Heart left ventricle (tissue), 13 donors: ENCODE measurements around the gene SGTA.

ENCODE experiments used
- CTCF ChIP-seq, 12 donors: fragments of 200-600 bp; sonication (generic) in 4 of 12; IDR thresholded peaks; one replicate each; pipeline versions ENCODE4 v1.5.0 to v1.8.0; 2018 to 2022; ENCODE audit warnings: antibody characterized with exemption in 12 of 12, mild to moderate bottlenecking in 5 of 12
- POLR2A ChIP-seq, 2 donors: fragments of 450-650 bp; IDR thresholded peaks; one replicate each; pipeline ENCODE4 v1.6.1; 2017; ENCODE audit warnings: antibody characterized with exemption in 2 of 2, mild to moderate bottlenecking in 2 of 2, moderate library complexity in 2 of 2
- donor health status: ischemic (EF 13 %, LVEDD 7.1; RV severe dilation, severe dysfunction).
- donor health status: DM: no; HTN: yes; CAD: no.
- donor health status: DM: no; HTN: no; CAD: no.
- donor health status: ischemic (EF 25% LVEDD 6.9; RV normal size, moderate dysfunction).
- donor health status: ischemic (EF 25% LVEDD 5.7; RV mildly dilated, moderate dysfunction).
- donor health status: ischemic (EF 35%, LVEDD 5.7; RV mildly dilated, moderate dysfunction).
- donor health status: nonischemic (EF 11% LVEDD 7.7; RV severe dilation, severe dysfunction).
- donor health status: DM: yes; HTN: yes; CAD: no.
- donor health status: PGD.
- donor health status: ischemic (EF 29% LVEDD 5.4; RV normal size, mild dysfunction).
- donor health status: nonischemic (EF 23%, LVEDD 6.1; RV moderate dilation, normal function).

DNA sequence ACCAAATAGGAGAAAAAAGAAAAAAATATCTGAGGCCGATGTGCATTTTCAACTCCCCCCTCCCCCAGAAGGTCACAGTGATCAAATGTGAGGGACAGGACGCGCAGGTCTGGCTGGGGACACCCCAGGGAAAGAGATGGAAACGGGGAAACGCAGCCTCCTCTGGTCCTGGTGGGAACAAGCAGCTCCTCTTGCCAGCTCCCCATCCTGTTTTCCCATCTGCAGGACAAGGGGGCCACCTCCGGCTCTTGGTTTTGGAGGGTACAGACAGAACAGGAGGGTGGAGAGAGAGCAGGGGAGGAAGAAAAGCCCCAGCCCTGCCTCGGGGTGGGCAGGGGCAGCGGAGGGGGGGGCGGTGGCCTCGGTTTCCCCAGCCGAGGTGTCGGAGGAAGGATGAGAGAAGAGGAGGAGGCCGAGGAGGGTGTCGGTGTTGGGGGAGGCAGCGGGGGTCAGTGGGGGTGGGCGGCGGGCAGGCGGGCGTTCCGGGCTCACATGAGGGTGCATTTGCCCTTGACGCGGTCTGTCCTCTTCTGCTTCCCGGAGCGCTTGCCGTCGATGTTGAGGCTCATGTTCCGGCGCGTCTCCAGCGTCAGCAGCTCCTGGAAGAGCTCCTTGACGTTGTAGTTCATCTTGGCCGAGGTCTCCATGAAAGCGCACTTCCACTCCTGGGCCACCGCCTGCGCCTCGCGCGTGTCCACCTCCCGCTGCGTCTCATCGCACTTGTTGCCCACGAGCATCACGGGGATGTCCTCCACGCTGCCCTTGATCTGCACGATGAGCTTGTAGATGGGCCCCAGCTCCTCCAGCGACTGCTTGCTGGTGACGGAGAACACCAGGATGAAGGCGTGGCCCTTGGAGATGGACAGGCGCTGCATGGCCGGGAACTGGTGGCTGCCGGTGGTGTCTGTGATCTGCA, 66.1 kb downstream of the SGTA start:
- TF ChIP-seq CTCF (IDR thresholded peaks at IDR 0.05) (no peak), POLR2A (IDR thresholded peaks at IDR 0.05) (no peak)
